ENCODE data around the gene CNOT3.

GRCh38 chr19:54191811-54192453, 54.4 kb downstream of the CNOT3 start:
- TF ChIP-seq ATF2 (tag by site-specific recombination; IDR thresholded peaks at IDR 0.05; ENCODE audit: low read depth) (no peak), CTCF (tag by site-specific recombination; IDR thresholded peaks at IDR 0.05) (no peak), REST (tag by site-specific recombination; IDR thresholded peaks at IDR 0.05) (no peak), ZFP3 (tag by site-specific recombination; IDR thresholded peaks at IDR 0.05; ENCODE audit: low read depth) (no peak), ZNF830 (tag by site-specific recombination; IDR thresholded peaks at IDR 0.05; ENCODE audit: low read depth) (no peak), SETDB1 (IDR thresholded peaks at IDR 0.05; ENCODE audit: insufficient read length, low read length) (no peak), YY1 (tag by site-specific recombination; IDR thresholded peaks at IDR 0.05) (no peak), TRIM28 (IDR thresholded peaks at IDR 0.05; ENCODE audit: borderline replicate concordance, low read length) (no peak), ZBTB7A (tag by site-specific recombination; IDR thresholded peaks at IDR 0.05; ENCODE audit: low read depth) (no peak), ZNF274 (IDR thresholded peaks at IDR 0.05; ENCODE audit: low read length) (no peak), ZNF274 (tag by site-specific recombination; IDR thresholded peaks at IDR 0.05; ENCODE audit: borderline replicate concordance) (no peak), ZNF280D (tag by site-specific recombination; IDR thresholded peaks at IDR 0.05) (no peak)
